GM12892 (cell line): ENCODE data around the gene ALG6.

Source experiments
- POLR2A ChIP-seq: IDR thresholded peaks from 2 replicates; pipeline ENCODE4 v1.6.1; 2011; ENCODE audit warnings: low read depth, low read length, control low read depth
- TAF1 ChIP-seq: IDR thresholded peaks from 2 replicates; pipeline ENCODE4 v1.6.1; 2011; ENCODE audit warnings: low read depth, mild to moderate bottlenecking, control low read depth, low read length, borderline replicate concordance

- TF ChIP-seq POLR2A = no peak
- TF ChIP-seq TAF1 = no peak
These were observed 119.2 kb downstream of the ALG6 start for GRCh38 chr1:63486629-63487028.
